Loucy (cell line): Measurements from ENCODE around the gene GDF2.

Experiments used
- H2AFZ ChIP-seq: fragments of 200-600 bp; sonication (generic); 2 replicates; pipeline ENCODE4 v1.6.0; 2016; ENCODE audit warnings: antibody characterized with exemption, mild to moderate bottlenecking, low read length, moderate library complexity
- H3F3A ChIP-seq: fragments of 200-600 bp; 2 replicates; pipeline ENCODE4 v1.6.0; 2016; ENCODE audit warnings: antibody characterized with exemption, low read depth, mild to moderate bottlenecking
- H3K27me3 ChIP-seq: fragments of 200-600 bp; sonication (generic); 2 replicates; pipeline ENCODE4 v1.6.1; 2014; ENCODE audit warnings: low read length, mild to moderate bottlenecking; ENCODE audit not compliant: insufficient read depth, poor library complexity, severe bottlenecking
- H3K36me3 ChIP-seq: fragments of 200-600 bp; sonication (generic); 2 replicates; pipeline ENCODE4 v1.6.1; 2016; ENCODE audit warnings: low read length; ENCODE audit not compliant: insufficient read depth
- H3K4me1 ChIP-seq: fragments of 200-600 bp; sonication (generic); 2 replicates; pipeline ENCODE4 v1.5.1; 2014; ENCODE audit warnings: low read length, mild to moderate bottlenecking; ENCODE audit not compliant: insufficient read depth, poor library complexity, severe bottlenecking
- H3K4me2 ChIP-seq: fragments of 200-600 bp; sonication (generic); 2 replicates; pipeline ENCODE4 v1.6.0; 2014; ENCODE audit warnings: antibody characterized with exemption, low read length, low read depth, mild to moderate bottlenecking; ENCODE audit not compliant: poor library complexity, severe bottlenecking
- H3K4me3 ChIP-seq: fragments of 200-600 bp; sonication (generic); 2 replicates; pipeline ENCODE4 v1.5.1; 2014; ENCODE audit warnings: low read length, mild to moderate bottlenecking, mixed read lengths; ENCODE audit not compliant: poor library complexity, severe bottlenecking
- H3K79me2 ChIP-seq: fragments of 200-600 bp; sonication (generic); 2 replicates; pipeline ENCODE4 v1.6.1; 2014; ENCODE audit warnings: low read length; ENCODE audit not compliant: insufficient read depth
- H3K9ac ChIP-seq: fragments of 200-600 bp; sonication (generic); 2 replicates; pipeline ENCODE4 v1.6.0; 2014; ENCODE audit warnings: mild to moderate bottlenecking, low read depth, low read length, moderate library complexity; ENCODE audit not compliant: poor library complexity, severe bottlenecking
- H3K9me2 ChIP-seq: fragments of 200-600 bp; sonication (generic); replicated peaks from 2 replicates; pipeline ENCODE4 v1.6.1; 2016; ENCODE audit warnings: low read depth, low read length, mixed read lengths
- H3K9me3 ChIP-seq: fragments of 200-600 bp; sonication (generic); 2 replicates; pipeline ENCODE4 v1.6.1; 2014; ENCODE audit warnings: mild to moderate bottlenecking, antibody characterized with exemption, low read length, low read depth; ENCODE audit not compliant: insufficient read depth
- H4K20me1 ChIP-seq: fragments of 200-600 bp; sonication (generic); 2 replicates; pipeline ENCODE4 v1.6.0; 2014; ENCODE audit warnings: antibody characterized with exemption, low read length, mild to moderate bottlenecking; ENCODE audit not compliant: insufficient read depth, poor library complexity, severe bottlenecking
- CTCF ChIP-seq: fragments of 200-600 bp; sonication (generic); conservative IDR thresholded peaks from 2 replicates; pipeline ENCODE4 v1.5.1; 2014; ENCODE audit warnings: mild to moderate bottlenecking, antibody characterized with exemption, low read length
- EZH2phosphoT487 ChIP-seq: fragments of 200-600 bp; IDR thresholded peaks from 2 replicates; pipeline ENCODE4 v1.6.1; 2018; ENCODE audit warnings: antibody characterized with exemption, mild to moderate bottlenecking, moderate library complexity, borderline replicate concordance

GDF2 gene

GRCh38 chr10:47286116-47286505, 36.1 kb upstream of the GDF2 start:
- TF ChIP-seq CTCF (no peak), EZH2phosphoT487 (no peak)
- H3K27me3 ChIP-seq = no peaks in the 10 kb centered on the region
- no peak overlapping the region for H3K4me3 ChIP-seq
- peak overlapping the region; percentile 68 for H3K9ac ChIP-seq
- no peaks in the 10 kb centered on the region for H3K36me3 ChIP-seq
- H3K4me1 ChIP-seq = peaks cover 43% of the 10 kb centered on the region
- H3K4me2 ChIP-seq = peak overlapping the region; percentile 48
- H4K20me1 ChIP-seq = no peaks in the 10 kb centered on the region
- no peaks in the 10 kb centered on the region for H3K9me3 ChIP-seq
- H3K9me2 ChIP-seq = no peaks in the 10 kb centered on the region
- peak overlapping the region; percentile 62; the same call in 1 of the 2 replicates for H2AFZ ChIP-seq
- H3K79me2 ChIP-seq = no peaks in the 10 kb centered on the region
- no peaks in the 10 kb centered on the region for H3F3A ChIP-seq

- peak overlapping the region; percentile 68 for H3K9ac ChIP-seq
- H3F3A ChIP-seq = no peaks in the 10 kb centered on the region
- H3K4me3 ChIP-seq = no peak overlapping the region
- no peaks in the 10 kb centered on the region for H4K20me1 ChIP-seq
- H3K4me2 ChIP-seq = peak overlapping the region; percentile 48
- TF ChIP-seq CTCF = no peak
- no peak for TF ChIP-seq EZH2phosphoT487
- H2AFZ ChIP-seq = peak overlapping the region; percentile 62
- H3K79me2 ChIP-seq = no peaks in the 10 kb centered on the region
- no peaks in the 10 kb centered on the region for H3K9me2 ChIP-seq
- H3K9me3 ChIP-seq = no peaks in the 10 kb centered on the region
- no peaks in the 10 kb centered on the region for H3K27me3 ChIP-seq
- no peaks in the 10 kb centered on the region for H3K36me3 ChIP-seq
- peaks cover 39% of the 10 kb centered on the region for H3K4me1 ChIP-seq
These were observed 35.5 kb upstream of the GDF2 start for GRCh38 chr10:47286591-47287315.

- Histone ChIP-seq H4K20me1 (no peaks in the 10 kb centered on the region), H3K4me3 (no peak overlapping the region), H3F3A (no peaks in the 10 kb centered on the region), H3K79me2 (no peaks in the 10 kb centered on the region), H3K27me3 (no peaks in the 10 kb centered on the region), H3K4me2 (no peak overlapping the region), H3K36me3 (no peaks in the 10 kb centered on the region), H2AFZ (peak overlapping the region; percentile 62; the same call in 1 of the 2 replicates), H3K4me1 (peaks cover 32% of the 10 kb centered on the region), H3K9ac (peak overlapping the region; percentile 68), H3K9me2 (no peaks in the 10 kb centered on the region), H3K9me3 (no peaks in the 10 kb centered on the region)
- TF ChIP-seq CTCF = no peak
- TF ChIP-seq EZH2phosphoT487 = no peak
These were observed 34.9 kb upstream of the GDF2 start for GRCh38 chr10:47287365-47287802.
